Naive thymus-derived CD4-positive, alpha-beta T cell (primary cell): ENCODE data around the gene SGSM1. TPM values are rescaled to one million over a fixed set of nuclear protein-coding genes. Genes with fewer than 3 reads are reported as not detected.

Experiments
- ATAC-seq: fragments of 150-1000 bp; cut with Tn5 transposase; 2 replicates; pipeline ENCODE4 v1.10.0; 2021; ENCODE audit warnings: mild to moderate bottlenecking, moderate library complexity
- CTCF ChIA-PET: fragments of 350-600 bp; sonication (Branson Sonifier 250); formaldehyde crosslinking; loops from one replicate; lab custom pipeline; 2021; ENCODE audit warnings: antibody characterized with exemption; lab: Charles Lee
- POLR2A ChIA-PET: fragments of 350-600 bp; sonication (Branson Sonifier 250); formaldehyde crosslinking; loops from one replicate; lab custom pipeline; 2021; ENCODE audit warnings: antibody characterized with exemption, inconsistent platforms; lab: Charles Lee
- DNase-seq, 9 donors: peaks; one replicate each; pipeline versions ENCODE4 v3.0.0 to v3.0.0-alpha.2; 2020 to 2022; ENCODE audit warnings: mixed read lengths in 1 of 9
- H3K27ac ChIP-seq: one replicate; pipeline ENCODE4 v1.7.0; 2013; ENCODE audit warnings: mild to moderate bottlenecking, low read depth, low read length, moderate library complexity
- H3K27me3 ChIP-seq, 2 donors: one replicate each; pipeline ENCODE4 v1.7.0; 2013; ENCODE audit warnings: low read length in 2 of 2, mild to moderate bottlenecking in 2 of 2, moderate library complexity in 2 of 2; ENCODE audit not compliant: control insufficient read depth in 2 of 2, insufficient read depth in 2 of 2
- H3K36me3 ChIP-seq, 3 experiments: 1 replicate in 2 of 3; 2 replicates in 1 of 3; pipeline ENCODE4 v1.7.0; 2013; ENCODE audit warnings: low read length in 3 of 3, mild to moderate bottlenecking in 3 of 3, moderate library complexity in 1 of 3; ENCODE audit not compliant: insufficient read depth in 3 of 3, control insufficient read depth in 2 of 3
- H3K4me1 ChIP-seq, 2 donors: one replicate each; pipeline ENCODE4 v1.7.0; 2013; ENCODE audit warnings: low read length in 2 of 2, mild to moderate bottlenecking in 2 of 2, moderate library complexity in 1 of 2; ENCODE audit not compliant: control insufficient read depth in 2 of 2, insufficient read depth in 2 of 2
- H3K4me3 ChIP-seq: 2 replicates; pipeline ENCODE4 v1.7.0; 2013; ENCODE audit warnings: mild to moderate bottlenecking, low read length
- H3K9me3 ChIP-seq, 3 experiments: 1 replicate in 2 of 3; 2 replicates in 1 of 3; pipeline ENCODE4 v1.7.0; 2013; ENCODE audit warnings: low read length in 3 of 3; ENCODE audit not compliant: control insufficient read depth in 2 of 3
- H3K27ac Mint-ChIP-seq, 9 donors: one replicate each; pipeline ENCODE4 v1.8.0; 2020 to 2022; ENCODE audit warnings: mixed read lengths in 9 of 9, mild to moderate bottlenecking in 8 of 9, moderate library complexity in 5 of 9, inconsistent platforms in 2 of 9
- H3K27me3 Mint-ChIP-seq, 5 donors: one replicate each; pipeline ENCODE4 v1.8.0; 2021 to 2022; ENCODE audit warnings: mixed read lengths in 5 of 5, mild to moderate bottlenecking in 1 of 5
- H3K36me3 Mint-ChIP-seq, 5 donors: one replicate each; pipeline ENCODE4 v1.8.0; 2020 to 2022; ENCODE audit warnings: mixed read lengths in 5 of 5, mild to moderate bottlenecking in 3 of 5, inconsistent platforms in 1 of 5
- H3K4me1 Mint-ChIP-seq, 7 donors: one replicate each; pipeline ENCODE4 v1.8.0; 2020 to 2022; ENCODE audit warnings: mixed read lengths in 7 of 7, mild to moderate bottlenecking in 3 of 7, inconsistent platforms in 1 of 7
- H3K4me3 Mint-ChIP-seq, 10 donors: one replicate each; pipeline ENCODE4 v1.8.0; 2020 to 2022; ENCODE audit warnings: mild to moderate bottlenecking in 10 of 10, mixed read lengths in 10 of 10, moderate library complexity in 6 of 10, inconsistent platforms in 2 of 10
- H3K9me3 Mint-ChIP-seq, 11 donors: one replicate each; pipeline ENCODE4 v1.8.0; 2020 to 2022; ENCODE audit warnings: mixed read lengths in 11 of 11, mild to moderate bottlenecking in 4 of 11, inconsistent platforms in 1 of 11, moderate library complexity in 1 of 11
- intact Hi-C, 2 donors: fragments of 100-400 bp; cut with micrococcal nuclease; formaldehyde crosslinking; loops; one replicate each; pipeline ENCODE4 v1.15.1; 2023
- polyA plus RNA-seq, 2 donors: library from polyadenylated mRNA; unstranded; fragments of 300-500 nt; fragmentation: Illumina TruSeq; gene quantifications; one replicate each; pipeline ENCODE4 v1.2.3, GENCODE V29; 2021
- total RNA-seq, 6 experiments: library from RNA in 5 of 6; stranded (reverse) in 5 of 6; gene quantifications; 1 replicate in 5 of 6; 2 replicates in 1 of 6; pipeline ENCODE4 v1.2.3 and lab custom pipeline; 2021 to 2026

The SGSM1 gene
- total and polyA plus RNA-seq, 7 experiments from 2014 or later = 0.29 to 3.3 (median 2.4) TPM

GRCh38 chr22:24875862-24876506 is 70.0 kb downstream of the SGSM1 start:
- ATAC-seq (no peak), DNase-seq (peak in 2 of 9 donors; percentile 11 to 37)
- Mint-ChIP-seq H3K36me3 (peaks cover 0 to 16% (median 7%) of the 10 kb centered on the region in 5 donors), H3K4me1 (no peaks in the 10 kb centered on the region), H3K9me3 (peaks cover 0 to 6% (median 2%) of the 10 kb centered on the region in 11 donors), H3K4me3 (no peak overlapping the region), H3K27ac (no peak overlapping the region), H3K27me3 (no peaks in the 10 kb centered on the region)
- Histone ChIP-seq H3K9me3 (no peaks in the 10 kb centered on the region), H3K36me3 (no peaks in the 10 kb centered on the region), H3K27me3 (no peaks in the 10 kb centered on the region), H3K27ac (no peak overlapping the region), H3K4me3 (no peak overlapping the region), H3K4me1 (no peaks in the 10 kb centered on the region)
- ChIA-PET CTCF (interaction anchor here (1.5 kb wide), 1 partner anchor 25 kb away, joined by 4 read pairs; no protein-coding TSS in a partner anchor), POLR2A (no interaction called here)
- intact Hi-C loops = no loop called here

DNA sequence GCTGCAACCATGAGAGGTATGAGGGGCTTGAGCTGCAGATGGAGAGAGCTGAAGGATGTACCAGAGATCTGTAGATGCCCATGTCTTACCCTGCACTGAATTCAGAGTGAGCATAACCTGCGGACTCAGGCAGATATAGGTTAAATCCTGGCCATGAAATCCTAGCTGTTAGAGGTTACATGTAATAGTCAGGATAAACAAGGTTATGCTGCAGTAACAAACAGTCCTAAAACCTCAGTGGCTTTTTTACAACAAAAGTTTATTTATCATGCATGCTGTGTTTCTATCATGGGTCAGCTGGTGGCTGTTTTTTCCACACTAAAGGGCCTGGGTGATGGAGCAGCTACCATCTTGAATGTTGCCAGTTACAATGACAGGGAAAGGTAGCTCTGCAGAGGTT is 70.7 kb downstream of the SGSM1 start:
- Mint-ChIP-seq H3K27me3 (no peaks in the 10 kb centered on the region), H3K36me3 (peaks cover 0 to 16% (median 7%) of the 10 kb centered on the region in 5 donors), H3K9me3 (peaks cover 0 to 6% (median 2%) of the 10 kb centered on the region in 11 donors), H3K4me3 (no peak overlapping the region), H3K4me1 (no peaks in the 10 kb centered on the region), H3K27ac (no peak overlapping the region)
- ChIA-PET POLR2A (no interaction called here), CTCF (interaction anchor here (0.6 to 1.5 kb wide), 2 partner anchors 26 to 192 kb away, joined by 4 read pairs; no protein-coding TSS in a partner anchor)
- Histone ChIP-seq H3K4me3 (no peak overlapping the region), H3K27ac (no peak overlapping the region), H3K9me3 (no peaks in the 10 kb centered on the region), H3K4me1 (no peaks in the 10 kb centered on the region), H3K36me3 (no peaks in the 10 kb centered on the region), H3K27me3 (no peaks in the 10 kb centered on the region)
- ATAC-seq = no peak
- intact Hi-C loops = no loop called here
- no peak for DNase-seq

- Histone ChIP-seq H3K4me3 (no peak overlapping the region), H3K4me1 (no peaks in the 10 kb centered on the region), H3K36me3 (no peaks in the 10 kb centered on the region), H3K9me3 (no peaks in the 10 kb centered on the region), H3K27ac (no peak overlapping the region), H3K27me3 (no peaks in the 10 kb centered on the region)
- Mint-ChIP-seq H3K9me3 (peaks cover 0 to 6% (median 2%) of the 10 kb centered on the region in 11 donors), H3K4me3 (no peak overlapping the region), H3K27ac (no peak overlapping the region), H3K36me3 (peaks cover 0 to 16% (median 7%) of the 10 kb centered on the region in 5 donors), H3K4me1 (no peaks in the 10 kb centered on the region), H3K27me3 (no peaks in the 10 kb centered on the region)
- intact Hi-C loops = no loop called here
- DNase-seq (no peak), ATAC-seq (no peak)
- POLR2A ChIA-PET = no interaction called here
- CTCF ChIA-PET = interaction anchor here (0.6 kb wide), 1 partner anchor 15 kb away, joined by 3 read pairs; no protein-coding TSS in a partner anchor
Observed at GRCh38 chr22:24878969-24879368, 73.0 kb downstream of the SGSM1 start.

DNA sequence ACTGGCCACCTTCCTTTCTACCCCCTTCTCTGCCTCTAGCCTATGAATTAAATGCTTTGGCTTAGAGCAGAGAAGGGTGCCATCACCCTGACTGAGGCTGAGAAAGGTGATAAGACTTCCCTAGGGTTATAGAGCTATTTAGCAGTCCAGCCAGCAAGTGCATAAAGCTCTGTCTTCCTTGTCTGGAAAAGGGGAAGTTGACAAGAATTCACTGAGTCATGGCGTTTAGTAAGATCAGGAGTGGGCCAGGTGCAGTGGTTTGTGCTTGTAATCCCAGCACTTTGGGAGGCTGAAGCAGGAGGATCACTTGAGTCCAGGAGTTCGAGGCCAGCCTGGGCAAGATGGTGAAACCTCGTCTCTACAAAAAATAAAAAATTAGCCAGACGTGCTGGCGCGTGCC is 77.4 kb downstream of the SGSM1 start:
- Mint-ChIP-seq H3K27ac (no peak overlapping the region), H3K27me3 (no peaks in the 10 kb centered on the region), H3K36me3 (peaks cover 0 to 19% (median 2%) of the 10 kb centered on the region in 5 donors), H3K4me1 (no peaks in the 10 kb centered on the region), H3K4me3 (no peak overlapping the region), H3K9me3 (peaks cover 0 to 3% (median 0%) of the 10 kb centered on the region in 11 donors)
- ATAC-seq (no peak), DNase-seq (no peak)
- Histone ChIP-seq H3K4me3 (no peak overlapping the region), H3K36me3 (no peaks in the 10 kb centered on the region), H3K4me1 (no peaks in the 10 kb centered on the region), H3K27me3 (no peaks in the 10 kb centered on the region), H3K9me3 (no peaks in the 10 kb centered on the region), H3K27ac (no peak overlapping the region)
- intact Hi-C loops = no loop called here
- POLR2A ChIA-PET = no interaction called here
- CTCF ChIA-PET = no interaction called here

- intact Hi-C loops = no loop called here
- H3K27ac Mint-ChIP-seq = no peak overlapping the region
- DNase-seq (no peak), ATAC-seq (no peak)
- no peaks in the 10 kb centered on the region for H3K36me3 ChIP-seq
- no peak overlapping the region for H3K4me3 Mint-ChIP-seq
- no peaks in the 10 kb centered on the region for H3K4me1 Mint-ChIP-seq
- H3K9me3 ChIP-seq = no peaks in the 10 kb centered on the region
- H3K4me1 ChIP-seq = no peaks in the 10 kb centered on the region
- H3K27me3 Mint-ChIP-seq = no peaks in the 10 kb centered on the region
- H3K27ac ChIP-seq = no peak overlapping the region
- H3K27me3 ChIP-seq = no peaks in the 10 kb centered on the region
- ChIA-PET POLR2A (no interaction called here), CTCF (no interaction called here)
- H3K9me3 Mint-ChIP-seq = peaks cover 0 to 2% (median 0%) of the 10 kb centered on the region in 11 donors
- no peak overlapping the region for H3K4me3 ChIP-seq
- peaks cover 0 to 16% (median 0%) of the 10 kb centered on the region in 5 donors for H3K36me3 Mint-ChIP-seq
Observed at GRCh38 chr22:24887260-24887659, 81.2 kb downstream of the SGSM1 start.

DNA sequence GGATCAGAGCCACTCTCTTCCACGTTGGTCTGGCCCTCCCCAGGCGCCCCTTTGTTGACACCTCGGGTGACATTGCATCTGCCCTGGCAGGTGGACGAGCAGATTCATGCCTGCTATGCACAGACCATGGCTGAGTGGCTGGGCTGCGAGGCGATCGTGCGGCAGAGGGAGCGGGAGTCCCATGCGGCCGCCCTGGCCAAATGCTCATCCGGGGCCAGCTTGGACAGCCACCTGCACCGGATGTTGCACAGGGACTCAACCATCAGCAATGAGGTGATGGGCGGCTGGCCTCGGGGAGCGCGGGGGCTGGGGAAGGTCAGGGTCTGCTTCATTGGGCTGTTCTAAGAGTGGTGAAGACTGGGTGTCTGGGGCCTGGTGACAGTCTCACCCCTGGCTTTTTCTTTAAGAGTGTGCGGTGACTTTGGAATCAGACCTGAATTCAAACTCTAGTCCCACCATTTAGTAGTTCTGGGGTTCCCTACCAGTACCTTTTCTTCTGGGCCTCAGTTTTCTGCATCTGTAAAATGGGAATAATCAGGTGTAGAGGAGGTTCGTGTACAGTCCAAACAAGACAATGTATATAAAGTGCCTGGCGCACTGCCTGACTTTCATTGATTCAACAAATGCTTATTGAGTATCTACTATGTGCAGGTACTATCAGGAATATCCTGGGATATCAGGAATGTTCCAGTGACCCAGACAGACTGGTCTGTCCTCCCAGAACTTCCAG is 87.5 kb downstream of the SGSM1 start:
- H3K27ac Mint-ChIP-seq = no peak overlapping the region
- peaks cover 0 to 6% (median 0%) of the 10 kb centered on the region in 5 donors for H3K36me3 Mint-ChIP-seq
- intact Hi-C loops = no loop called here
- no peaks in the 10 kb centered on the region for H3K27me3 ChIP-seq
- DNase-seq = no peak
- H3K27ac ChIP-seq = no peak overlapping the region
- POLR2A ChIA-PET = no interaction called here
- peaks cover 0 to 1% (median 0%) of the 10 kb centered on the region in 7 donors for H3K4me1 Mint-ChIP-seq
- H3K27me3 Mint-ChIP-seq = no peaks in the 10 kb centered on the region
- H3K4me3 ChIP-seq = no peak overlapping the region
- H3K4me1 ChIP-seq = no peaks in the 10 kb centered on the region
- CTCF ChIA-PET = interaction anchor here (0.6 kb wide), 1 partner anchor 15 kb away, joined by 3 read pairs; no protein-coding TSS in a partner anchor
- no peaks in the 10 kb centered on the region for H3K9me3 Mint-ChIP-seq
- no peaks in the 10 kb centered on the region for H3K36me3 ChIP-seq
- no peaks in the 10 kb centered on the region for H3K9me3 ChIP-seq
- ATAC-seq = no peak
- H3K4me3 Mint-ChIP-seq = no peak overlapping the region
